Activated CD8-positive, alpha-beta T cell treated with anti-CD3 and anti-CD28 coated beads, Interleukin-2, amount 10 ng/mL, durations not matched to agents 7 days and 5 days (primary cell): Measurements from ENCODE around the gene SLC6A19. TPM values are rescaled to one million over a fixed set of nuclear protein-coding genes. Genes with fewer than 3 reads are reported as not detected.

Experiments
- ATAC-seq: fragments of 150-1000 bp; cut with Tn5 transposase; one replicate; pipeline ENCODE4 v1.10.0; 2021; ENCODE audit warnings: moderate library complexity
- CTCF ChIA-PET: fragments of 350-600 bp; sonication (Branson Sonifier 250); formaldehyde crosslinking; loops from one replicate; lab custom pipeline; 2021; ENCODE audit warnings: antibody characterized with exemption; lab: Charles Lee
- POLR2A ChIA-PET: fragments of 350-600 bp; sonication (Branson Sonifier 250); formaldehyde crosslinking; loops from one replicate; lab custom pipeline; 2021; ENCODE audit warnings: antibody characterized with exemption; lab: Charles Lee
- DNase-seq: peaks from one replicate; pipeline ENCODE4 v3.0.0-alpha.2; 2020
- H3K27ac Mint-ChIP-seq: one replicate; pipeline ENCODE4 v1.8.0; 2021; ENCODE audit warnings: mild to moderate bottlenecking, mixed read lengths
- H3K27me3 Mint-ChIP-seq: one replicate; pipeline ENCODE4 v1.8.0; 2021; ENCODE audit warnings: low read depth, mixed read lengths
- H3K36me3 Mint-ChIP-seq: one replicate; pipeline ENCODE4 v1.8.0; 2021; ENCODE audit warnings: low read depth, mixed read lengths
- H3K4me1 Mint-ChIP-seq: one replicate; pipeline ENCODE4 v1.8.0; 2021; ENCODE audit warnings: low read depth, mixed read lengths
- H3K4me3 Mint-ChIP-seq: one replicate; pipeline ENCODE4 v1.8.0; 2021; ENCODE audit warnings: mild to moderate bottlenecking, mixed read lengths
- H3K9me3 Mint-ChIP-seq: one replicate; pipeline ENCODE4 v1.8.0; 2022; ENCODE audit warnings: mixed read lengths; ENCODE audit not compliant: insufficient read depth
- total RNA-seq, 2 experiments: library from RNA; stranded (reverse); gene quantifications; one replicate each; pipeline ENCODE4 v1.2.3, GENCODE V29; 2021

SLC6A19 gene
- total RNA-seq, 2 experiments from 2014 or later = not detected

DNA sequence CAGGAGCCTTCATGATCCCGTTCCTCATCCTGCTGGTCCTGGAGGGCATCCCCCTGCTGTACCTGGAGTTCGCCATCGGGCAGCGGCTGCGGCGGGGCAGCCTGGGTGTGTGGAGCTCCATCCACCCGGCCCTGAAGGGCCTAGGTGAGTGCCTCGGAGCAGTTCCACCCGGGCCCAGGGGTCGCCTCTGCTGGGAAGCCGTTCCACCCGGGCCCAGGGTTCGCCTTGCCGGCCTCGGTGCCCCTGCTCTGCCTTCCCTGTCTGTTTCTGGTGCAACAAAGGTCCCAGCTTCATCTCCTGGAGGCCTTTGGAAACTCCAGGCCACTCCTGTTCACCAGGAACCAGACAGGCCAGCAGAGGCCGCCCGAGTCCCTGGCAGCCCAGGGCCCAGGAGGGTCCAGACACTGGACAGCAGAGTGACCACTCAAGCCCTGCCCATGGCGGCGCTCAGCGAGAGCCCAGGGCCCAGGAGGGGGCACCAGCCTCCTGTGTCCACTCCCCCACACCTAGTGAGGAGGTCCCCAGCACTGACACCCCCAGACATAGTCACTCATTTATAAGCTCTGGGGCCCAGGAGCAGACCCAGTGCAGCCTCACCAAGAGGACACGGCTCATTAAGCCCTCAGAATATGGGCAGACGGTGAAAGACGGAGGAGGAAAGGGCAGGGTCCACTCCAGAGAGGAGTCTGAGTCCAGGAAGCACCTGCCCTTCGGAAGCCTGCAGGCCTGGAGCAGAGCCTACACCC is 7.5 kb downstream of the SLC6A19 start:
- no peak overlapping the region for H3K27ac Mint-ChIP-seq
- no peak overlapping the region for H3K4me3 Mint-ChIP-seq
- no peaks in the 10 kb centered on the region for H3K9me3 Mint-ChIP-seq
- H3K4me1 Mint-ChIP-seq = no peaks in the 10 kb centered on the region
- CTCF ChIA-PET = no interaction called here
- H3K27me3 Mint-ChIP-seq = peaks cover 8% of the 10 kb centered on the region
- no peaks in the 10 kb centered on the region for H3K36me3 Mint-ChIP-seq
- ATAC-seq (no peak), DNase-seq (no peak)
- POLR2A ChIA-PET = no interaction called here

DNA sequence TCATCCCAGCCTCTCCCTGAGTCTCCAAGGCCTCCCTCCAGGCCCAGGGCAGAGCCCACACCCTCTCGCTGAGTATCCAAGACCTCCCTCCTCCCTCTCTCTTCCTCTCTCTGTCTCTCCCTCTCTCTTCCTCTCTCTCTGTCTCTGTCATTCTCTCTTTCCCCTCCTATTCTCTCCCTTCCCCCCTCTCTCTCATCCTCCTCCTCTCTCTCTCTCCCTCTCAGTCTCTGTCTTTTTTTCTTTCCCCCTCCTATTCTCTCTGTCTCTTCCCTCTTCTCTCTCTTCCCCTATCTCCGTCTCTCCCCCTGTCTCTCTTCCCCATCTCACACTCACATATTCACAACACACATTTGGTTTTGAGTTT is 8.1 kb downstream of the SLC6A19 start:
- ChIA-PET POLR2A (no interaction called here), CTCF (no interaction called here)
- Mint-ChIP-seq H3K27ac (no peak overlapping the region), H3K4me1 (no peaks in the 10 kb centered on the region), H3K9me3 (no peaks in the 10 kb centered on the region), H3K36me3 (no peaks in the 10 kb centered on the region), H3K4me3 (no peak overlapping the region), H3K27me3 (peaks cover 8% of the 10 kb centered on the region)
- no peak for DNase-seq
- ATAC-seq = no peak

DNA sequence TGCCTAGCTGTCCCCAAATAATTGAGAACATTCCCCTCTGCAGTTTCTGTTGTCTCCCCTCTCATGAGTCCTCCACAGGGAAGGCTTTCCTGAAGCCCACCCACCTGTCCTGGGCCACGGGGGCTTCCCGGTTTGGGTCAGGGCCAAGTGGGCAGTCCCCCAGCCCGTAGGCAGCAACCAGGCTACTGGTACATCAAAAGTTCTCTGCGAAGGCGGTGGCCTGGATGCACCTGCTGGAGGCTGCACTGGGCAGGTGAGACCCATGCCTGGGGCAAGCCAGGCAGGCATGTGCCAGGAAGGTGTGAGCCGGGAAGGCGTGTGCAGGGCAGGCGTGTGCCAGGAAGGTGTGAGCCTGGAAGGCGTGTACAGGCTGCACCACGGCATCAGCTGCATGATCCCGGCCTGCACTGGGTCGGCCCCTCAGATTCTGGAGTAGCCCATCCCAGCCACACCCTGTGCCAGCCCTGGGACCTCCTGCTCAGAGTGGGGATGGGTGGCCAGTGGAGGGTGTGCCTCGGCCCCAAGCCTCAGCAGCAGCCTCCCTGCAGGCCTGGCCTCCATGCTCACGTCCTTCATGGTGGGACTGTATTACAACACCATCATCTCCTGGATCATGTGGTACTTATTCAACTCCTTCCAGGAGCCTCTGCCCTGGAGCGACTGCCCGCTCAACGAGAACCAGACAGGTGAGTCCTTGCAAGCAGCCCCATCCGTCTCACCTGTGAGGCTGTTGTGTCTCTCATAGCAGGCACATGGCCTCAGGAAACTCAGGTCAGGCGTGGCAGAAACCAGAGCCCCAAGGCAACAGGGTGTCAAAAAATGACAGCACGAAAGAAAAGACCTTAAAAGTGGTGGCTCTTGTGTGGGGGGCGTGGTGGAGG is 8.7 kb downstream of the SLC6A19 start:
- ATAC-seq = no peak
- Mint-ChIP-seq H3K27me3 (peaks cover 8% of the 10 kb centered on the region), H3K4me3 (no peak overlapping the region), H3K36me3 (no peaks in the 10 kb centered on the region), H3K27ac (no peak overlapping the region), H3K4me1 (no peaks in the 10 kb centered on the region), H3K9me3 (no peaks in the 10 kb centered on the region)
- DNase-seq = no peak
- ChIA-PET CTCF (no interaction called here), POLR2A (no interaction called here)

DNA sequence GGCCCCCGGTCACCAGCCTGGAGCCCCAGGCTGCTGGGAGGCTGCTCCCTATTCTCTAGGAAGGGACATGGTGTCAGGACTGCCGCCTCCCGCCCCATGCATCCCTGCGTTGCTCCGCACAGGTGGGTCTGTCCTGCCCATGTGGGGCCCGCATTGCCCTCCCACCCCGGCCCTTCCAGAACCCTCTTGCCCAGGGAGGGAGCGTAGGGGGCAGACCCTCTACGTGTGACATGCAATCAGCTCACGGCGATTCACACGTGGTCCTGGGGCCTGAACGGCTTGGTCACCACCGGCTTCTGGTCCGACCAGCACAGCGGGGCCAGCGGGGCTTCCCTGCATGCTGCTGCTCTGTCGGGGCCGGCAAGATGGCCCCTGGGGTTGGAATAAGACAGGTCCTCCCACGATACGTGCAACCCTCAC is 9.4 kb downstream of the SLC6A19 start:
- ChIA-PET POLR2A (no interaction called here), CTCF (no interaction called here)
- Mint-ChIP-seq H3K4me1 (no peaks in the 10 kb centered on the region), H3K27me3 (peaks cover 4% of the 10 kb centered on the region), H3K9me3 (no peaks in the 10 kb centered on the region), H3K27ac (no peak overlapping the region), H3K36me3 (no peaks in the 10 kb centered on the region), H3K4me3 (no peak overlapping the region)
- ATAC-seq = no peak
- DNase-seq = no peak

DNA sequence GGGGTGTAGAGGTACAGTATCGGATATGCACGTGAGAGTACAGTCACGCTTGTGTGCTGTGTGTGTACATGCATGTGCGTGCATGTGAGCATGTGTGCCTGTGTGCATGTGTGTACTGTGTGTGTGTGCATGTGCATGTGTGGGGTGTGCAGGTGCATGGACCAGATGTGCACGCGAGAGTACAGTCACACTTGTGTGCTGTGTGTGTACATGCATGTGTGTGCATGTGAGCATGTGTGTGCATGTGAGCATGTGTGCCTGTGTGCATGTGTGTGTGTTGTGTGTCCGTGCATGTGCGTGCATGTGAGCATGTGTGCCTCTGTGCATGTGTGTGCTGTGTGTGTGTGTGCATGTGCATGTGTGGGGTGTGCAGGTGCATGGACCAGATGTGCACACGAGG is 10.3 kb downstream of the SLC6A19 start:
- H3K4me1 Mint-ChIP-seq = no peaks in the 10 kb centered on the region
- no peaks in the 10 kb centered on the region for H3K27me3 Mint-ChIP-seq
- H3K27ac Mint-ChIP-seq = no peak overlapping the region
- no peaks in the 10 kb centered on the region for H3K9me3 Mint-ChIP-seq
- H3K36me3 Mint-ChIP-seq = no peaks in the 10 kb centered on the region
- ATAC-seq = no peak
- no peak overlapping the region for H3K4me3 Mint-ChIP-seq
- ChIA-PET POLR2A (interaction anchor here (0.6 kb wide), 1 partner anchor 49 kb away, joined by 3 read pairs; no protein-coding TSS in a partner anchor), CTCF (no interaction called here)
- DNase-seq = no peak

DNA sequence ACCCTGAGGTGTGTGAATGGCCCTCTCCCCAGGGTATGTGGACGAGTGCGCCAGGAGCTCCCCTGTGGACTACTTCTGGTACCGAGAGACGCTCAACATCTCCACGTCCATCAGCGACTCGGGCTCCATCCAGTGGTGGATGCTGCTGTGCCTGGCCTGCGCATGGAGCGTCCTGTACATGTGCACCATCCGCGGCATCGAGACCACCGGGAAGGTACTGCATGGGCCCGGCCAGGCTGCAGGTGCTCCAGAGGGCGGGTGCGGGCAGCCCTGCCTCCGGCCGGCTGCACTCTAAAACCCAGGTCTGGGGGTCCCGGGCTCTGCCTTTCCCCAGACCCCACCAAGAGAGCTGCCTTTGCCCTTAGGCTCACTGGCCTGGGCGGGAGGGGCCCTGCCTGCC is 10.9 kb downstream of the SLC6A19 start:
- no peaks in the 10 kb centered on the region for H3K36me3 Mint-ChIP-seq
- no peak overlapping the region for H3K27ac Mint-ChIP-seq
- no peaks in the 10 kb centered on the region for H3K9me3 Mint-ChIP-seq
- H3K4me1 Mint-ChIP-seq = no peaks in the 10 kb centered on the region
- ChIA-PET CTCF (no interaction called here), POLR2A (no interaction called here)
- DNase-seq (no peak), ATAC-seq (no peak)
- H3K27me3 Mint-ChIP-seq = peaks cover 3% of the 10 kb centered on the region
- no peak overlapping the region for H3K4me3 Mint-ChIP-seq

GRCh38 chr5:1212881-1213280 is 11.5 kb downstream of the SLC6A19 start:
- H3K4me1 Mint-ChIP-seq = peaks cover 2% of the 10 kb centered on the region
- no peak overlapping the region for H3K4me3 Mint-ChIP-seq
- POLR2A ChIA-PET = no interaction called here
- ATAC-seq = no peak
- no peaks in the 10 kb centered on the region for H3K9me3 Mint-ChIP-seq
- DNase-seq = no peak
- no peak overlapping the region for H3K27ac Mint-ChIP-seq
- no peaks in the 10 kb centered on the region for H3K36me3 Mint-ChIP-seq
- H3K27me3 Mint-ChIP-seq = peaks cover 3% of the 10 kb centered on the region
- CTCF ChIA-PET = no interaction called here

- Mint-ChIP-seq H3K27ac (no peak overlapping the region), H3K4me1 (peaks cover 2% of the 10 kb centered on the region), H3K36me3 (no peaks in the 10 kb centered on the region), H3K9me3 (no peaks in the 10 kb centered on the region), H3K4me3 (no peak overlapping the region), H3K27me3 (peaks cover 6% of the 10 kb centered on the region)
- ChIA-PET CTCF (no interaction called here), POLR2A (no interaction called here)
- DNase-seq (no peak), ATAC-seq (no peak)
Observed at GRCh38 chr5:1213508-1214162, 12.2 kb downstream of the SLC6A19 start.

DNA sequence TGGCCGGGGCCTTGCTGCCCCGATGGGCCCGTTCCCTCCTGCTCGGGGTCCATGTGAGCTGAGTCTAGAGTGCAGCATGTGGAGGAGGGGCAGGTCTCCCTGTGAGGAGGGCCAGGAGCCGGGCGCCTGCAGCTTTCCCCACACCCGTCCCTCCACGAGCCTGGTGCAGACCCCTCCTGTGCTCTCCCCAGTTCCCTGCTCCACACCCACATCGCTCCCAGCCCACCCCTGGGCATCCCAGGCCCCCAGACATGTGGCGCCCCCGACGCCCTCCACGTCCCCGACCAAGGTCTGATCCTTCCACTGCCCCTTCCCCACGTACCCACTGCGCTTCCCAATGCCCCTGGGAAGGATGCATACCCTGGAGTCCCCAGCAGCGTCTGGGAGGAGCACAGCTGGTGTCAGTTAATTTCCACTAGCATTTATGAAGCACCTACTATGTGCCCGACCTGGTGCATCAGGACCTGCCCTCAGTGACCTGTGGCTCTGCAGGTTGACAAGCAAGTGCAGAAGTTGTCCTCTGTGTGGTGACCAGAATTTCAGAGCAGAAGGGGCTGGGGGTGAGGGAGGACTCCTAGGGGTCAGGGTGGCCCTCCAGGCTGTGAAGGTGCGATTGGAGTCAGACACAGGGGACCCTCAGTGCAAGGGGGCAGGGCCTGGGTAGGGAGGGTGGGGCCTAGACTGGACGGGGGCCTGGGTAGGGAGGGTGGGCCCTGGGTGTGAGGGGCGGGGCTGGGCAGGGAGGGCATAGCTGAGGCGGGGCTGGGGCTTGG is 13.0 kb downstream of the SLC6A19 start:
- no peak for ATAC-seq
- Mint-ChIP-seq H3K4me1 (peaks cover 2% of the 10 kb centered on the region), H3K9me3 (no peaks in the 10 kb centered on the region), H3K27ac (no peak overlapping the region), H3K4me3 (no peak overlapping the region), H3K36me3 (no peaks in the 10 kb centered on the region), H3K27me3 (peaks cover 8% of the 10 kb centered on the region)
- POLR2A ChIA-PET = no interaction called here
- CTCF ChIA-PET = no interaction called here
- DNase-seq = no peak

DNA sequence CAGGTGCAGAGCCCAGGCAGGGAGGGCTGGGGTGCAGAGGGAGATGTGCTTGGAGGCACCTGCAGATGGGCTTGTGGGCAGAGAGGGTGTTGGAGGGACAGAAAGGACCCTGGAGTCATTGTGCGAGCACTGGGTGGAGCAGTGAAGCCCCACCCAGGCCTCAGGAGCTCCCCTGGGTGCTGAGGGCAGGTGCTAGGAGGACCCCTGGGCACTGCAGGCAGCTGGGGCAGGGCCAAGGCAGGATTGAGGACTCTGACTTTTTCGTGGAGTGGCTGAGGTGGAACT is 13.5 kb downstream of the SLC6A19 start:
- ChIA-PET POLR2A (no interaction called here), CTCF (no interaction called here)
- peaks cover 8% of the 10 kb centered on the region for H3K27me3 Mint-ChIP-seq
- peaks cover 2% of the 10 kb centered on the region for H3K4me1 Mint-ChIP-seq
- DNase-seq (no peak), ATAC-seq (no peak)
- no peak overlapping the region for H3K27ac Mint-ChIP-seq
- no peaks in the 10 kb centered on the region for H3K36me3 Mint-ChIP-seq
- no peaks in the 10 kb centered on the region for H3K9me3 Mint-ChIP-seq
- no peak overlapping the region for H3K4me3 Mint-ChIP-seq

DNA sequence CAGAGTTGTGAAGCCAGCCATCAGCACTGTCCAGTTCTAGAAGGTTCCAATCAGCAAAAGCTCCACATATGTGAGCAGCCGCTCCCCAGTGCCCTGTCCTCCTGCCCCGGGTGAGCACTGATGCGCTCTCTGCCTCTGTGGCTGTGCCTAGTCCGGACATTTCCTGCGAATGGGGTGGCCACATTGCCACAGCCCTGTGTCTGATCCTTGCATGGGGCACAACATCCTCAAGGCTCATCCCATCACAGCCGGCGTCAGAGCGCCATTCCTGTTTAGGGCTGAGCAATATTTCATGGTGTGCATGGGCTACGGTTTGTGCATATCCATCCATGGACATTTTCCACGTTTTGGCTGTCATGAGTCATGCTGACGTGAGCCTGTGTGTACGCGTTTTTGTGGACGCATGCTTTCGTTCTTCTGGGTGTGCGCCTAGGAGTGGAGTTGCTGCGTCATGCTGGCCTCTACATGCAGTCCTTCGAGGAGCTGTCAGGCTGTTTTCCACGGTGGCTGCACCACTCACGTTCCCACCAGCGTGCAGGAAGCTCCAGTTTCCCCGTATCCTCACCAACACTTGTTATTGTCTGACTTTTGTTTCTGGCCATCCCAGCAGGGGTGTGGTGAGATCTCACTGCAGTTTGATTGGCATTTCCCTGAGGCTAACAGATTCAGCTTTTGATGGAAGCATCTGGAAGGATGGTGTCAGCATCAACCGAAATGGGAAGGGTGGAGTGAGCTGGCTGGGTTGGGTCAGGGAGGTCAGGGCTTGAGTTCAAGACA is 14.1 kb downstream of the SLC6A19 start:
- ChIA-PET POLR2A (no interaction called here), CTCF (no interaction called here)
- peaks cover 2% of the 10 kb centered on the region for H3K4me1 Mint-ChIP-seq
- H3K9me3 Mint-ChIP-seq = no peaks in the 10 kb centered on the region
- peaks cover 8% of the 10 kb centered on the region for H3K27me3 Mint-ChIP-seq
- no peaks in the 10 kb centered on the region for H3K36me3 Mint-ChIP-seq
- no peak overlapping the region for H3K4me3 Mint-ChIP-seq
- no peak for ATAC-seq
- no peak for DNase-seq
- H3K27ac Mint-ChIP-seq = no peak overlapping the region
